ENCODE measurements around the gene MRPL19.

The MRPL19 gene

GRCh38 chr2:75646583-75647425 is at the start of gene MRPL19:
TSS of gene MRPL19 (plus strand) at chr2:75646783. CDS start at chr2:75646808, 25 bp downstream.
- no peak for TF ChIP-seq CTCF (IDR thresholded peaks at IDR 0.05; ENCODE audit: control insufficient read depth, insufficient read depth, low read depth, low read length, missing control alignments)
- H3K4me3 ChIP-seq (ENCODE audit: control insufficient read depth, low read depth, low read length): peak within 1 kb of the TSS; percentile 74
- DNase-seq (ENCODE audit: low read depth): peak; percentile 71

- DNase-seq (ENCODE audit: low read depth): no peak
- H3K4me3 ChIP-seq (ENCODE audit: control insufficient read depth, low read depth, low read length): no peak overlapping the region
- TF ChIP-seq CTCF (IDR thresholded peaks at IDR 0.05; ENCODE audit: control insufficient read depth, insufficient read depth, low read depth, low read length, missing control alignments): no peak
Measured at GRCh38 chr2:75596784-75597183, 49.8 kb upstream of the MRPL19 start.

GRCh38 chr2:75597949-75598348 is 48.6 kb upstream of the MRPL19 start:
- TF ChIP-seq CTCF (IDR thresholded peaks at IDR 0.05; ENCODE audit: control insufficient read depth, insufficient read depth, low read depth, low read length, missing control alignments): no peak
- no peak for DNase-seq (ENCODE audit: low read depth)

GRCh38 chr2:75598589-75599155 is 47.9 kb upstream of the MRPL19 start:
- TF ChIP-seq CTCF (IDR thresholded peaks at IDR 0.05; ENCODE audit: control insufficient read depth, insufficient read depth, low read depth, low read length, missing control alignments): no peak
- DNase-seq (ENCODE audit: low read depth): no peak
- no peak overlapping the region for H3K4me3 ChIP-seq (ENCODE audit: control insufficient read depth, low read depth, low read length)

More at GRCh38 chr2:75597949-75598348, 48.6 kb upstream of the MRPL19 start:
- H3K4me3 ChIP-seq (ENCODE audit: control insufficient read depth, low read depth, low read length): no peak overlapping the region

GRCh38 chr2:75600461-75601011 is 46.0 kb upstream of the MRPL19 start:
- no peak overlapping the region for H3K4me3 ChIP-seq (ENCODE audit: control insufficient read depth, low read depth, low read length)
- TF ChIP-seq CTCF (IDR thresholded peaks at IDR 0.05; ENCODE audit: control insufficient read depth, insufficient read depth, low read depth, low read length, missing control alignments): no peak
- DNase-seq (ENCODE audit: low read depth): no peak

- TF ChIP-seq CTCF (IDR thresholded peaks at IDR 0.05; ENCODE audit: control insufficient read depth, insufficient read depth, low read depth, low read length, missing control alignments): no peak
- peak; percentile 82 for DNase-seq (ENCODE audit: low read depth)
- H3K4me3 ChIP-seq (ENCODE audit: control insufficient read depth, low read depth, low read length): no peak overlapping the region
Measured at GRCh38 chr2:75602724-75603342, 43.8 kb upstream of the MRPL19 start.

All from AG09309 (cell line).